NB4 (cell line): ENCODE measurements around the gene BCAS3.

Experiments used
- DNase-seq: peaks from one replicate; pipeline ENCODE4 v3.0.0; 2010; ENCODE audit warnings: low read depth
- H3K4me3 ChIP-seq: one replicate; pipeline ENCODE4 v1.5.1; 2011; ENCODE audit warnings: mild to moderate bottlenecking, low read depth, low read length, moderate library complexity
- MAX ChIP-seq: IDR thresholded peaks from 2 replicates; pipeline ENCODE4 v1.6.1; 2011; ENCODE audit warnings: low read depth, low read length
- MYC ChIP-seq: IDR thresholded peaks from 2 replicates; pipeline ENCODE4 v1.6.1; 2011; ENCODE audit warnings: low read depth, low read length
- POLR2A ChIP-seq: IDR thresholded peaks from 2 replicates; pipeline ENCODE4 v1.6.1; 2011; ENCODE audit warnings: mild to moderate bottlenecking; ENCODE audit not compliant: insufficient read length; ENCODE audit errors: extremely low read depth
- TF ChIP-seq, protein P1 (sequence below): IDR thresholded peaks from one replicate; pipeline ENCODE4 v1.5.1; 2012; ENCODE audit warnings: low read depth, low read length

BCAS3 gene

GRCh38 chr17:60738287-60738686 is 60.6 kb downstream of the BCAS3 start:
- DNase-seq, result no peak
- H3K4me3 ChIP-seq, result no peak overlapping the region
- TF ChIP-seq, protein P1, sequence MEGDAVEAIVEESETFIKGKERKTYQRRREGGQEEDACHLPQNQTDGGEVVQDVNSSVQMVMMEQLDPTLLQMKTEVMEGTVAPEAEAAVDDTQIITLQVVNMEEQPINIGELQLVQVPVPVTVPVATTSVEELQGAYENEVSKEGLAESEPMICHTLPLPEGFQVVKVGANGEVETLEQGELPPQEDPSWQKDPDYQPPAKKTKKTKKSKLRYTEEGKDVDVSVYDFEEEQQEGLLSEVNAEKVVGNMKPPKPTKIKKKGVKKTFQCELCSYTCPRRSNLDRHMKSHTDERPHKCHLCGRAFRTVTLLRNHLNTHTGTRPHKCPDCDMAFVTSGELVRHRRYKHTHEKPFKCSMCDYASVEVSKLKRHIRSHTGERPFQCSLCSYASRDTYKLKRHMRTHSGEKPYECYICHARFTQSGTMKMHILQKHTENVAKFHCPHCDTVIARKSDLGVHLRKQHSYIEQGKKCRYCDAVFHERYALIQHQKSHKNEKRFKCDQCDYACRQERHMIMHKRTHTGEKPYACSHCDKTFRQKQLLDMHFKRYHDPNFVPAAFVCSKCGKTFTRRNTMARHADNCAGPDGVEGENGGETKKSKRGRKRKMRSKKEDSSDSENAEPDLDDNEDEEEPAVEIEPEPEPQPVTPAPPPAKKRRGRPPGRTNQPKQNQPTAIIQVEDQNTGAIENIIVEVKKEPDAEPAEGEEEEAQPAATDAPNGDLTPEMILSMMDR, result no peak
- TF ChIP-seq MAX, result no peak
- no peak for TF ChIP-seq POLR2A
- TF ChIP-seq MYC, result no peak

GRCh38 chr17:60740584-60740983 is 62.9 kb downstream of the BCAS3 start:
- DNase-seq, result no peak
- H3K4me3 ChIP-seq, result no peak overlapping the region
- TF ChIP-seq MAX, result no peak
- TF ChIP-seq MYC, result no peak
- TF ChIP-seq, protein P1, result no peak
- no peak for TF ChIP-seq POLR2A

DNA sequence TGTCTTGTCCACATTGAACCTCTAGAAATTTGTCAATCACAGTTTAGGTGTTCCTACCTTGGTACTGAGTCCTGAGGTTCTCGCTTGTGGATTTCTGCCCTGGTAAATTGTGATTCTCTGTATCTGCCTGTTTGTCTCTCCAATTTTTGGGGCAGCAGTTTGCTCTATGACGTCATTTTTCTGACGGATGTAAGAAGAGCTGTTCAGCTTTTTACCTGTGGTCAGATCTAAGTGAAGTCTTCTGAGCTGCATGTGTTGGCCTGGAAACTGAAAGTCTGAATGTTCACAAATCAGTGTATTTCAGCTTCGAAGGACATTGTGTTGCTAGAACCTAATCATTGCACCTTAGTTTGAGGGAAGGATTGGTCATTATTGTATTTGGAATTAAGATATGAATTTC is 63.4 kb downstream of the BCAS3 start:
- TF ChIP-seq MAX (no peak), POLR2A (no peak), MYC (no peak)
- TF ChIP-seq, protein P1, result no peak
- H3K4me3 ChIP-seq, result no peak overlapping the region
- no peak for DNase-seq

DNA sequence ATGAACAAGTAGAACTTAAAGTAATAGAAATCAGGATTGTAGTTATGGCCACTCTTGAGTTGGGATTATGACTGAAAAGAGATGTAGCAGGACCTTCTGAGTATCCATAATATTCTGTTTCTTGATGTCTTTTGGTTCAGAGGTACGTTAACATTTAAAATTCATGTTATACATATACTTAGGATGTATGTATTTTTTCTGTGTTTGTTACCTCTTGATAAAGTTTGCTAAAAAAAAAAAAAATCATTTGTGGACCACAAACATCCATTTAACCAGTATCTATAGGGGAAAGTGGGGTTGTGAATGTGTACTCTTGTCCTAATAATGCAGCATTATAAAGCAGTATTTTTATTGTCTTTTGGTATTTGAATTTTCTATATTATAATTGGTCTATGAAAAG is 65.6 kb downstream of the BCAS3 start:
- TF ChIP-seq POLR2A (no peak), MYC (no peak), MAX (no peak)
- TF ChIP-seq, protein P1, result no peak
- H3K4me3 ChIP-seq, result no peak overlapping the region
- DNase-seq, result no peak

- TF ChIP-seq, protein P1, result no peak
- no peak for TF ChIP-seq MYC
- no peak for TF ChIP-seq MAX
- no peak for TF ChIP-seq POLR2A
- no peak for DNase-seq
- H3K4me3 ChIP-seq, result no peak overlapping the region
Observed at GRCh38 chr17:60743799-60744198, 66.1 kb downstream of the BCAS3 start.

- DNase-seq, result no peak
- no peak overlapping the region for H3K4me3 ChIP-seq
- TF ChIP-seq, protein P1, result no peak
Observed at GRCh38 chr17:60744355-60744966, 66.8 kb downstream of the BCAS3 start.
